ENCODE data around the gene KLHL1. TPM values are rescaled to one million over a fixed set of nuclear protein-coding genes. Genes with fewer than 3 reads are reported as not detected.

The KLHL1 gene
- total RNA-seq, 4 donors from 2014 or later, result not detected

DNA sequence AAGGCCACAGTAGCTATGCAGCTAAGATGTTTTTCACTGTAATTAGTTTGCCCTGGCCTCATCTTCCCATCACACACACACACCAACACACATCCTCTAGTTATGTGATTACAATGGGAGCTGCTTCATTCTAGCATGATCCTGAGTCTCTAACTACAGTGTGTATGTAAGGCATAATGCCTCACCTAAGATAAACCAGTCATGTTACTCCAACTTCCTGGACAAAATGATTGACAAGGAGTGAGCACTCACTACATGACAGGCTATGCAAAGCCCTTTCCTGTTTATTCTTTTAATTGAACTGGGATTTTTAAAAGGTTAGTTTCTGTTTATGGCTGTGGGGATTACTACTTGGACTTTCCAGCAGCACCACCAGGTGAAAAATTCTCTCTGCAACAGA, 401.4 kb downstream of the KLHL1 start:
- no peak overlapping the region for H3K27ac ChIP-seq
- H3K4me1 ChIP-seq, result no peaks in the 10 kb centered on the region
- intact Hi-C loops (cut with DNase I; ENCODE audit: low total_unique reads) (no loop called here), in situ Hi-C loops (cut with MboI; ENCODE audit: low sequenced_read_pairs in 4 of 4) (no loop called here)
- no peaks in the 10 kb centered on the region for H3K27me3 ChIP-seq
- H3K36me3 ChIP-seq, result no peaks in the 10 kb centered on the region
- TF ChIP-seq POLR2A (IDR thresholded peaks at IDR 0.05), result no peak
- TF ChIP-seq, protein P1, sequence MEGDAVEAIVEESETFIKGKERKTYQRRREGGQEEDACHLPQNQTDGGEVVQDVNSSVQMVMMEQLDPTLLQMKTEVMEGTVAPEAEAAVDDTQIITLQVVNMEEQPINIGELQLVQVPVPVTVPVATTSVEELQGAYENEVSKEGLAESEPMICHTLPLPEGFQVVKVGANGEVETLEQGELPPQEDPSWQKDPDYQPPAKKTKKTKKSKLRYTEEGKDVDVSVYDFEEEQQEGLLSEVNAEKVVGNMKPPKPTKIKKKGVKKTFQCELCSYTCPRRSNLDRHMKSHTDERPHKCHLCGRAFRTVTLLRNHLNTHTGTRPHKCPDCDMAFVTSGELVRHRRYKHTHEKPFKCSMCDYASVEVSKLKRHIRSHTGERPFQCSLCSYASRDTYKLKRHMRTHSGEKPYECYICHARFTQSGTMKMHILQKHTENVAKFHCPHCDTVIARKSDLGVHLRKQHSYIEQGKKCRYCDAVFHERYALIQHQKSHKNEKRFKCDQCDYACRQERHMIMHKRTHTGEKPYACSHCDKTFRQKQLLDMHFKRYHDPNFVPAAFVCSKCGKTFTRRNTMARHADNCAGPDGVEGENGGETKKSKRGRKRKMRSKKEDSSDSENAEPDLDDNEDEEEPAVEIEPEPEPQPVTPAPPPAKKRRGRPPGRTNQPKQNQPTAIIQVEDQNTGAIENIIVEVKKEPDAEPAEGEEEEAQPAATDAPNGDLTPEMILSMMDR (IDR thresholded peaks at IDR 0.05 in 4 of 5, conservative IDR thresholded peaks at IDR 0.05 in 1 of 5), result no peak
- ATAC-seq (no peak), DNase-seq (no peak)
- H3K4me3 ChIP-seq, result no peak overlapping the region
- H3K9me3 ChIP-seq, result no peaks in the 10 kb centered on the region

DNA sequence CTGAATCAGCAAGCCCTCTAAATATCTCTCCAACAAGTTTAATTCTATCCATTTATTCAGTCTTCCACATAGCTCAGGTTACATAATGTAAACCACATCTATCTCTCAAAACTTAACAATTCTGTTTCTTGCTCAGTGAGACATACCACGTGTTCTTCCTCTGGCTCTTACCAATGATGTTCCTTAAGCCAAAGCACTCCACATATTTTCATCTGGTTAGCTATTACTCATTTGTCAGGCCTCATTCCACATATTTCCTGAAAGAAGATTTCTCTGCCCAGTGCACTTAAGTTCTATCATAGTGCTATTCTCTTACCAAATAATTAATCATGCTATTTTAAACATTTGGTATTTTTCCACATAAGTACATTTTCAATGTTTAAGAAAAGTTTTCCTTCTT, 403.9 kb downstream of the KLHL1 start:
- intact Hi-C loops (cut with DNase I; ENCODE audit: low total_unique reads) (no loop called here), in situ Hi-C loops (cut with MboI; ENCODE audit: low sequenced_read_pairs in 4 of 4) (no loop called here)
- Histone ChIP-seq H3K36me3 (no peaks in the 10 kb centered on the region), H3K4me1 (no peaks in the 10 kb centered on the region), H3K9me3 (no peaks in the 10 kb centered on the region), H3K27me3 (no peaks in the 10 kb centered on the region), H3K27ac (no peak overlapping the region), H3K4me3 (no peak overlapping the region)
- no peak for ATAC-seq
- TF ChIP-seq, protein P1 (IDR thresholded peaks at IDR 0.05 in 4 of 5, conservative IDR thresholded peaks at IDR 0.05 in 1 of 5), result no peak
- no peak for TF ChIP-seq POLR2A (IDR thresholded peaks at IDR 0.05)
- no peak for DNase-seq

DNA sequence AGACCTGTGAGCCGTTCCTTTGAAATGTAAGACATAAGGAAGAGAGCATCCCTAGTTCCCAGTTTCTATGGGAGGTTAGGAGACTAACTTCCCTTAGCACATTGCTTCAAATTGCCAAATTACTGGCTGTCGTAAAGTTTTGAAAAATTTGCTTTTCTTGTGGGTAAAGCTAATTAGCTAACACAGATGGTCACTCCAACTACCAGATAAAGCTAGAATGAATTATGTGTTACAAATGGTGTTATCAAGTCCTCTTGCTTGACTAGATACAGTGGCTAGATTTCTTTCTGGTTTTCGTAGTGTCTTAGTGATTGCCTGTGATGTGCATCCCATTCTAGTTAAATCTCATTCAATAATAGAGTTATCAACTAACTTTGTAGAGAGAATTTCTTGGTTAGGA, 417.3 kb downstream of the KLHL1 start:
- no peak for TF ChIP-seq POLR2A (IDR thresholded peaks at IDR 0.05)
- TF ChIP-seq, protein P1 (IDR thresholded peaks at IDR 0.05 in 4 of 5, conservative IDR thresholded peaks at IDR 0.05 in 1 of 5), result no peak
- in situ Hi-C loops (cut with MboI; ENCODE audit: low sequenced_read_pairs in 4 of 4), result no loop called here

DNA sequence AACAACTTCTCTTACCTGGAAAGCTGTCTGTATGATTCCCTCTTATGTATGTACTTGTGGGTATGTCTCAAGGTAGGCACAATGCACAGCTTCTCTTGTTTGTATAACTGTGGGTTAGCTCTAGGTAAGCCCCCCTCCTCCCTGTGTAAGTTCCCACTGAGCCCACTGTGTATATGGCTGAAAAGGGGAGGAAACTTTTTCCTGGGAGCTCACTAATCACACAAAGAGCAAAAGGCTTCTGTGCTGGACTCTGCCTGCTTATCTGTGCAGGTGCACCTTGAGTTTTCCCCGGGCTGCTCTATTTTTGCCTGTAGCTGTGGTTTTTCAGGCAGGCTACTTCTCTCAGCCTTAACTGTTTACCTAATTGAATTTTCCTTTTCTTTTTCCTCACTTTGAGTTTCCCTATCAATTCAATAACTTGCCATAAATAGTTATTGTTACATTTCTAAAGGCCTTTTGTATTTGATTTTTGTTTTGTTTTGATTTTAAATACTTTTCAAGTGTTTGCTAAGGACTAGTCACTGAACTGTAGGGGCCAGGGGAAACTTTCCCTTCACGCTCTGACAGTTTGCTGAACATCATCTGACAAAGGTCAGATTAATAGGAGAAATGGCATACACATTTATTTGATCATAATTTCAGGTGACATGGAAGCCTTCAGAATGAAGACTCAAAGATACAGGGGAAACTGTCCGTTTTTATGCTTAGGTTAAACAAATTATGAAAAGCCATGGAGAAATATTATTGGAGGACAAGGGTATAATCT, 424.1 kb downstream of the KLHL1 start:
- no peak for ATAC-seq
- DNase-seq, result no peak
- Histone ChIP-seq H3K27ac (no peak overlapping the region), H3K4me3 (no peak overlapping the region), H3K27me3 (no peaks in the 10 kb centered on the region), H3K9me3 (no peaks in the 10 kb centered on the region), H3K36me3 (no peaks in the 10 kb centered on the region), H3K4me1 (no peaks in the 10 kb centered on the region)
- in situ Hi-C loops (cut with MboI; ENCODE audit: low sequenced_read_pairs in 4 of 4) (no loop called here), intact Hi-C loops (cut with DNase I; ENCODE audit: low total_unique reads) (no loop called here)
- no peak for TF ChIP-seq POLR2A (IDR thresholded peaks at IDR 0.05)
- TF ChIP-seq, protein P1 (IDR thresholded peaks at IDR 0.05 in 4 of 5, conservative IDR thresholded peaks at IDR 0.05 in 1 of 5), result no peak

More for the DNA sequence above, 417.3 kb downstream of the KLHL1 start:
- Histone ChIP-seq H3K36me3 (no peaks in the 10 kb centered on the region), H3K9me3 (no peaks in the 10 kb centered on the region), H3K4me3 (no peak overlapping the region), H3K4me1 (no peaks in the 10 kb centered on the region), H3K27me3 (no peaks in the 10 kb centered on the region), H3K27ac (no peak overlapping the region)
- ATAC-seq, result no peak
- no peak for DNase-seq
- intact Hi-C loops (cut with DNase I; ENCODE audit: low total_unique reads), result no loop called here

DNA sequence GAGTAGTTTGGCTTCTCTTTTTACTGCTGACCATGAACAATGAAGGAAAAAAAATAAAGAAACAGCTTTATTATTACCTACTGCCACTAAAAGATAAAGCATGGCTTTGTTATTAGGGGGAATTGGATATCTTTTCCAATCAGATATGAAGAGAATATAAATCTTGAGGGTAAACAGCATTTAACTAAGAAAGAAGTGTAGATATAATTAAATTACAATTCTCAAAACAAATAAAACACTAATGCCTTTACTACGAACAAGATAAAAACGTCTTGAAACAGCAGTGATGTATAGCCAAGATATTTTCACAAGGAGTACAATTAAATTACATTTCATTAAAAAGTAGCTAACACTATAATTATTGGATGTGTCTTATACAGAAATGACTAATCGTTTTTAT, 426.5 kb downstream of the KLHL1 start:
- intact Hi-C loops (cut with DNase I; ENCODE audit: low total_unique reads) (no loop called here), in situ Hi-C loops (cut with MboI; ENCODE audit: low sequenced_read_pairs in 4 of 4) (no loop called here)
- Histone ChIP-seq H3K27ac (no peak overlapping the region), H3K4me3 (no peak overlapping the region), H3K4me1 (no peaks in the 10 kb centered on the region), H3K9me3 (no peaks in the 10 kb centered on the region), H3K27me3 (no peaks in the 10 kb centered on the region), H3K36me3 (no peaks in the 10 kb centered on the region)
- DNase-seq, result no peak
- no peak for ATAC-seq
- no peak for TF ChIP-seq POLR2A (IDR thresholded peaks at IDR 0.05)
- TF ChIP-seq, protein P1 (IDR thresholded peaks at IDR 0.05 in 4 of 5, conservative IDR thresholded peaks at IDR 0.05 in 1 of 5), result no peak
